ENCODE results near the gene VRK2. TPM values are rescaled to one million over a fixed set of nuclear protein-coding genes. Genes with fewer than 3 reads are reported as not detected.
A peak's percentile ranks its signal among the peaks of the same experiment; 100 is the strongest.

The VRK2 gene
- total RNA-seq, 1 donor from 2014 or later = 20.7 TPM

GRCh38 chr2:58052978-58053377, 6.4 kb downstream of the VRK2 start:
- Histone ChIP-seq H3K27ac (replicated peaks) (no peak overlapping the region), H3K4me3 (no peak overlapping the region), H3K36me3 (peaks cover 15% of the 10 kb centered on the region), H3K27me3 (ENCODE audit: low read depth) (no peaks in the 10 kb centered on the region), H3K4me1 (peaks cover 48% of the 10 kb centered on the region), H3K9me3 (replicated peaks) (no peaks in the 10 kb centered on the region)
- no peak for TF ChIP-seq CTCF (IDR thresholded peaks at IDR 0.05; ENCODE audit: borderline replicate concordance)
- DNase-seq = no peak
- intact Hi-C loops (cut with micrococcal nuclease) = loop anchor here (10.0 kb wide), 1 partner anchor 182 kb away; no protein-coding TSS in a partner anchor

GRCh38 chr2:58054264-58054663, 7.7 kb downstream of the VRK2 start:
- Histone ChIP-seq H3K4me3 (no peak overlapping the region), H3K27ac (replicated peaks) (no peak overlapping the region), H3K27me3 (ENCODE audit: low read depth) (no peaks in the 10 kb centered on the region), H3K36me3 (peaks cover 11% of the 10 kb centered on the region), H3K4me1 (peaks cover 54% of the 10 kb centered on the region), H3K9me3 (replicated peaks) (no peaks in the 10 kb centered on the region)
- no peak for TF ChIP-seq CTCF (IDR thresholded peaks at IDR 0.05; ENCODE audit: borderline replicate concordance)
- intact Hi-C loops (cut with micrococcal nuclease) = loop anchor here (10.0 kb wide), 1 partner anchor 181 kb away; no protein-coding TSS in a partner anchor
- no peak for DNase-seq

GRCh38 chr2:58055033-58055786, 8.6 kb downstream of the VRK2 start:
- DNase-seq = no peak
- Histone ChIP-seq H3K4me3 (peak overlapping the region; percentile 45), H3K9me3 (replicated peaks) (no peaks in the 10 kb centered on the region), H3K4me1 (peaks cover 60% of the 10 kb centered on the region), H3K27ac (replicated peaks) (peak overlapping the region; percentile 74), H3K36me3 (peaks cover 6% of the 10 kb centered on the region), H3K27me3 (ENCODE audit: low read depth) (no peaks in the 10 kb centered on the region)
- intact Hi-C loops (cut with micrococcal nuclease) = loop anchor here (10.0 kb wide), 1 partner anchor 180 kb away; no protein-coding TSS in a partner anchor
- TF ChIP-seq CTCF (IDR thresholded peaks at IDR 0.05; ENCODE audit: borderline replicate concordance) = no peak

GRCh38 chr2:58056192-58056916, 9.7 kb downstream of the VRK2 start:
- intact Hi-C loops (cut with micrococcal nuclease) = loop anchor here (10.0 kb wide), 1 partner anchor 178 kb away; no protein-coding TSS in a partner anchor
- peak overlapping the region; percentile 45 for H3K4me3 ChIP-seq
- H3K27me3 ChIP-seq (ENCODE audit: low read depth) = no peaks in the 10 kb centered on the region

More at GRCh38 chr2:58056192-58056916, 9.7 kb downstream of the VRK2 start:
- H3K4me1 ChIP-seq = peaks cover 60% of the 10 kb centered on the region
- peaks cover 6% of the 10 kb centered on the region for H3K36me3 ChIP-seq
- peak overlapping the region; percentile 74 for H3K27ac ChIP-seq (replicated peaks)
- no peak for TF ChIP-seq CTCF (IDR thresholded peaks at IDR 0.05; ENCODE audit: borderline replicate concordance)
- DNase-seq = no peak
- H3K9me3 ChIP-seq (replicated peaks) = no peaks in the 10 kb centered on the region

All from left ventricle myocardium inferior (tissue), 1 donor.